ENCODE results near the gene TOGARAM1. TPM values are rescaled to one million over a fixed set of nuclear protein-coding genes. Genes with fewer than 3 reads are reported as not detected.

TOGARAM1 gene
- total RNA-seq, 1 experiment from 2014 or later = 12.9 TPM

DNA sequence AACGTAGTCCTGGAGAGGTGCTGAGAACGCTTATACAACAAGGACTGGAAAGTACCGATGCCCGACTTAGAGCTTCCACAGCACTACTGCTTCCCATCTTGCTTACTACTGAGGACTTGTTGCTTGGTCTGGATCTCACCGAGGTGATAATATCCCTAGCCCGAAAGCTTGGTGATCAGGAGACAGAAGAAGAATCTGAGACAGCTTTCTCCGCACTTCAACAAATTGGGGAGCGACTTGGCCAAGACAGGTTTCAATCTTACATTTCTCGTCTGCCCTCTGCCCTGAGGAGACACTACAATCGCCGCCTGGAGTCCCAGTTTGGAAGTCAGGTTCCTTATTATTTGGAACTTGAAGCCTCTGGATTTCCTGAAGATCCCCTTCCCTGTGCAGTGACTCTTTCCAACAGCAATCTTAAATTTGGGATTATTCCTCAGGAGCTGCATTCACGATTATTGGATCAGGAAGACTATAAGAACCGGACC lies 1.1 kb downstream of the TOGARAM1 start:
- Histone ChIP-seq H4K20me1 (ENCODE audit: insufficient read depth) (peaks cover 55% of the 10 kb centered on the region), H3K27ac (no peak overlapping the region), H3F3A (ENCODE audit: insufficient read depth, low read depth) (peaks cover 10% of the 10 kb centered on the region; the same call in 1 of the 2 replicates), H3K4me2 (peak overlapping the region; percentile 96), H3K4me3 (peak overlapping the region; percentile 65), H3K9me3 (ENCODE audit: insufficient read depth, low read depth) (no peaks in the 10 kb centered on the region), H2AFZ (peak overlapping the region; percentile 91), H3K9me2 (ENCODE audit: insufficient read depth) (no peaks in the 10 kb centered on the region), H3K36me3 (ENCODE audit: low read depth) (0 out of 2 replicates have a peak, but pooled peaks cover 2% of the 10 kb centered on the region), H3K27me3 (ENCODE audit: insufficient read depth, low read depth) (no peaks in the 10 kb centered on the region), H3K4me1 (replicated peaks; ENCODE audit: insufficient read depth) (peaks cover 46% of the 10 kb centered on the region), H3K79me2 (ENCODE audit: low read depth) (peaks cover 92% of the 10 kb centered on the region)
- peak in 1 of 2 experiments; percentile 5 for DNase-seq
- ChIA-PET CTCF (no interaction called here), POLR2A (ENCODE audit: unreplicated experiment) (no interaction called here)
- no TSS peak for BruUV-seq (replicated peaks)
- intact Hi-C loops (cut with micrococcal nuclease; ENCODE audit: unreplicated experiment) = loop anchor here (5.0 kb wide), 1 partner anchor 289 kb away; the partner anchor contains the start of gene MIS18BP1
- TF ChIP-seq, protein P1, sequence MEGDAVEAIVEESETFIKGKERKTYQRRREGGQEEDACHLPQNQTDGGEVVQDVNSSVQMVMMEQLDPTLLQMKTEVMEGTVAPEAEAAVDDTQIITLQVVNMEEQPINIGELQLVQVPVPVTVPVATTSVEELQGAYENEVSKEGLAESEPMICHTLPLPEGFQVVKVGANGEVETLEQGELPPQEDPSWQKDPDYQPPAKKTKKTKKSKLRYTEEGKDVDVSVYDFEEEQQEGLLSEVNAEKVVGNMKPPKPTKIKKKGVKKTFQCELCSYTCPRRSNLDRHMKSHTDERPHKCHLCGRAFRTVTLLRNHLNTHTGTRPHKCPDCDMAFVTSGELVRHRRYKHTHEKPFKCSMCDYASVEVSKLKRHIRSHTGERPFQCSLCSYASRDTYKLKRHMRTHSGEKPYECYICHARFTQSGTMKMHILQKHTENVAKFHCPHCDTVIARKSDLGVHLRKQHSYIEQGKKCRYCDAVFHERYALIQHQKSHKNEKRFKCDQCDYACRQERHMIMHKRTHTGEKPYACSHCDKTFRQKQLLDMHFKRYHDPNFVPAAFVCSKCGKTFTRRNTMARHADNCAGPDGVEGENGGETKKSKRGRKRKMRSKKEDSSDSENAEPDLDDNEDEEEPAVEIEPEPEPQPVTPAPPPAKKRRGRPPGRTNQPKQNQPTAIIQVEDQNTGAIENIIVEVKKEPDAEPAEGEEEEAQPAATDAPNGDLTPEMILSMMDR (conservative IDR thresholded peaks at IDR 0.05) = no peak
- no peak for TF ChIP-seq EZH2 (IDR thresholded peaks at IDR 0.05; ENCODE audit: low read depth)

DNA sequence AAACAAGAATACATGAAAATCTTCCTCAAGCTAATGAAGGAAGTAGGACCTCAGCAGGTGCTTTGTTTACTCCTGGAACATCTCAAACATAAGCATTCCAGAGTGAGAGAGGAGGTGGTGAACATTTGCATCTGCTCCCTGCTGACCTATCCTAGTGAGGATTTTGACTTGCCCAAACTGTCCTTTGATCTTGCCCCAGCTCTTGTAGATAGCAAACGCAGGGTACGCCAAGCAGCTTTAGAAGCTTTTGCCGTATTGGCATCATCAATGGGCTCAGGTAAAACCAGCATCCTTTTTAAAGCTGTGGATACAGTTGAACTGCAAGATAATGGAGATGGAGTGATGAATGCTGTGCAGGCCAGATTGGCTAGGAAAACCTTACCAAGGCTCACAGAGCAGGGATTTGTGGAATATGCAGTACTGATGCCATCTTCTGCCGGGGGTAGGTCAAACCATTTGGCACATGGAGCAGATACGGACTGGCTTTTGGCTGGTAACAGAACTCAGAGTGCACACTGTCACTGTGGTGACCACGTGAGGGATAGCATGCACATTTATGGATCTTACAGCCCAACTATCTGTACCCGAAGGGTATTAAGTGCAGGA lies 1.9 kb downstream of the TOGARAM1 start:
- Histone ChIP-seq H3K4me2 (peak overlapping the region; percentile 96), H3K9me3 (ENCODE audit: insufficient read depth, low read depth) (no peaks in the 10 kb centered on the region), H3K4me1 (replicated peaks; ENCODE audit: insufficient read depth) (peaks cover 46% of the 10 kb centered on the region), H4K20me1 (ENCODE audit: insufficient read depth) (peaks cover 49% of the 10 kb centered on the region), H3K27ac (no peak overlapping the region), H3K36me3 (ENCODE audit: low read depth) (0 out of 2 replicates have a peak, but pooled peaks cover 2% of the 10 kb centered on the region), H2AFZ (no peak overlapping the region), H3K79me2 (ENCODE audit: low read depth) (peaks cover 92% of the 10 kb centered on the region), H3K27me3 (ENCODE audit: insufficient read depth, low read depth) (no peaks in the 10 kb centered on the region), H3K4me3 (peak overlapping the region; percentile 65), H3F3A (ENCODE audit: insufficient read depth, low read depth) (peaks cover 10% of the 10 kb centered on the region; the same call in 1 of the 2 replicates), H3K9me2 (ENCODE audit: insufficient read depth) (no peaks in the 10 kb centered on the region)
- CTCF ChIA-PET = no interaction called here
- intact Hi-C loops (cut with micrococcal nuclease; ENCODE audit: unreplicated experiment) = loop anchor here (5.0 kb wide), 1 partner anchor 288 kb away; the partner anchor contains the start of gene MIS18BP1
- BruUV-seq (replicated peaks) = no TSS peak
- POLR2A ChIA-PET (ENCODE audit: unreplicated experiment) = no interaction called here
- peak in 1 of 2 experiments; percentile 50 for DNase-seq
- no peak for TF ChIP-seq EZH2 (IDR thresholded peaks at IDR 0.05; ENCODE audit: low read depth)
- TF ChIP-seq, protein P1 (conservative IDR thresholded peaks at IDR 0.05) = no peak

DNA sequence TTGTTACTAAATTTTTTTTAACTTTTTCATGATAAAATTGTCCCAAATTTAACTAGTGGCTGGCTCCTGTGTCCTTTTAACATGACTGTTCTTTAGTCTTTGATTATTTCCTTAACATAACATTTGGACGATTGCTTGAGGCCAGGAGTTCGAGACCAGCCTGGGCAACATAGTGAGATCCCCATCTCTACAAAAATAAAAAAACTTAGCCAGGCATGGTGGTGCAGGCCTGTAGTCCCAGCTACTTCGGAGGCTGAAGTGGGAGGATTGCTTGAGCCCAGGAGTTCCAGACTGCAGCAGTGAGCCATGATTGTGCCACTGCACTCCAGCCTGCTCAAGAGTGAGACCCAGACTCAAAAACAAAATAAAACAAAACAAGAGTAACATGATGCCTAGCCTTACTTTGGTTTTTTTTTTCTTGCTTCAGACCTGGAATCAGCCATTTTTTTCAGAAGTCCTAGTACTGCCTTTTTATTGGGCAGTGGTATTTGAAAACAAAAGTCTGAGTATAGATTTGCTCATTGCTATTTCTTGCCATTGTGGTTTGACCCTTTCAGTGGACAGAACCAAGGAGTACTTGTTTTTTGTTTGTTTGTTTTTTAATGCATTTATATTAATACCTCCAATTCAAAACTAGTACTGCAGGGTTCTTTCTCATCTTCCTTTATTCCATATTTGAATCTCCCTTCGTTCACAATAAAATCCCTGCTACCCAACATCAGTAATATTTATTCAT lies 4.8 kb downstream of the TOGARAM1 start:
- no peaks in the 10 kb centered on the region for H3K27me3 ChIP-seq (ENCODE audit: insufficient read depth, low read depth)
- H3K4me1 ChIP-seq (replicated peaks; ENCODE audit: insufficient read depth) = peaks cover 29% of the 10 kb centered on the region
- H3K36me3 ChIP-seq (ENCODE audit: low read depth) = 0 out of 2 replicates have a peak, but pooled peaks cover 6% of the 10 kb centered on the region
- H3K4me2 ChIP-seq = peak overlapping the region; percentile 96
- no peak overlapping the region for H3K27ac ChIP-seq
- H2AFZ ChIP-seq = no peak overlapping the region
- ChIA-PET POLR2A (ENCODE audit: unreplicated experiment) (no interaction called here), CTCF (no interaction called here)
- intact Hi-C loops (cut with micrococcal nuclease; ENCODE audit: unreplicated experiment) = no loop called here
- H3K4me3 ChIP-seq = peak overlapping the region; percentile 56
- peaks cover 4% of the 10 kb centered on the region for H3K9me3 ChIP-seq (ENCODE audit: insufficient read depth, low read depth)
- peaks cover 40% of the 10 kb centered on the region for H4K20me1 ChIP-seq (ENCODE audit: insufficient read depth)
- no peaks in the 10 kb centered on the region for H3K9me2 ChIP-seq (ENCODE audit: insufficient read depth)
- BruUV-seq (replicated peaks) = no TSS peak
- TF ChIP-seq EZH2 (IDR thresholded peaks at IDR 0.05; ENCODE audit: low read depth) = no peak
- TF ChIP-seq, protein P1 (conservative IDR thresholded peaks at IDR 0.05) = no peak
- DNase-seq = no peak
- H3K79me2 ChIP-seq (ENCODE audit: low read depth) = peaks cover 96% of the 10 kb centered on the region
- H3F3A ChIP-seq (ENCODE audit: insufficient read depth, low read depth) = no peaks in the 10 kb centered on the region

Measured in PC-9 (cell line).